Ovary (tissue), 3 donors: ENCODE data around the gene PCDHA9.

Source experiments
- POLR2A ChIP-seq: fragments of 450-650 bp; IDR thresholded peaks from one replicate; pipeline ENCODE4 v1.6.1; 2017; ENCODE audit warnings: antibody characterized with exemption, mild to moderate bottlenecking, moderate library complexity
- TF ChIP-seq, protein P1 (sequence below), 3 donors: fragments of 450-650 bp in 2 of 3; fragments of 200-600 bp in 1 of 3; IDR thresholded peaks; one replicate each; pipeline versions ENCODE4 v1.5.1 to v1.8.0; 2016 to 2022; ENCODE audit warnings: antibody characterized with exemption in 3 of 3, mild to moderate bottlenecking in 1 of 3
- donor health status: DM: no; HTN: no; CAD: no.

DNA sequence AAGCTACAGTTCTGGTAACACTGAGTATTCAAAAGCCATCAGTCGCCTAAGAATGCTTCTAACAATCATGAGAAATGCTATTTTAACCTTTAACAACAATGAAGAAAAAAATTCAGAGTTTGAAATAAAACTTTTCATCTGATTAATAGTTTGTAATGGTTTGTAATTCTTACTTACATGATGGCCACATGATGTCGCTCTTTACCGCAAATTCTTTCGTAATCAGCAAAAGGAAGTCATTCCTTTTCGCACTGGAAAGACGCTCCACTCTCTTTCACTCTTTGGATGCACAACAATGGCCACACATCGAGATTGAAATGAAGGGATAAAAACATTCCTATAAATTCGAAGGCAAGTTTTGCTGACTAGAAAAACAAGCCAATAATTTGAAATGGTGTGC is 14.2 kb upstream of the PCDHA9 start, which contains the start of gene PCDHA7:
- TF ChIP-seq, protein P1, sequence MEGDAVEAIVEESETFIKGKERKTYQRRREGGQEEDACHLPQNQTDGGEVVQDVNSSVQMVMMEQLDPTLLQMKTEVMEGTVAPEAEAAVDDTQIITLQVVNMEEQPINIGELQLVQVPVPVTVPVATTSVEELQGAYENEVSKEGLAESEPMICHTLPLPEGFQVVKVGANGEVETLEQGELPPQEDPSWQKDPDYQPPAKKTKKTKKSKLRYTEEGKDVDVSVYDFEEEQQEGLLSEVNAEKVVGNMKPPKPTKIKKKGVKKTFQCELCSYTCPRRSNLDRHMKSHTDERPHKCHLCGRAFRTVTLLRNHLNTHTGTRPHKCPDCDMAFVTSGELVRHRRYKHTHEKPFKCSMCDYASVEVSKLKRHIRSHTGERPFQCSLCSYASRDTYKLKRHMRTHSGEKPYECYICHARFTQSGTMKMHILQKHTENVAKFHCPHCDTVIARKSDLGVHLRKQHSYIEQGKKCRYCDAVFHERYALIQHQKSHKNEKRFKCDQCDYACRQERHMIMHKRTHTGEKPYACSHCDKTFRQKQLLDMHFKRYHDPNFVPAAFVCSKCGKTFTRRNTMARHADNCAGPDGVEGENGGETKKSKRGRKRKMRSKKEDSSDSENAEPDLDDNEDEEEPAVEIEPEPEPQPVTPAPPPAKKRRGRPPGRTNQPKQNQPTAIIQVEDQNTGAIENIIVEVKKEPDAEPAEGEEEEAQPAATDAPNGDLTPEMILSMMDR (IDR thresholded peaks at IDR 0.05), result no peak
- TF ChIP-seq POLR2A, result no peak
